ENCODE measurements around the gene CALML5. TPM values are rescaled to one million over a fixed set of nuclear protein-coding genes. Genes with fewer than 3 reads are reported as not detected.

Gene CALML5
- total and polyA plus RNA-seq, 2 of the 4 experiments (the other 2 are of a cell fraction) = not detected

DNA sequence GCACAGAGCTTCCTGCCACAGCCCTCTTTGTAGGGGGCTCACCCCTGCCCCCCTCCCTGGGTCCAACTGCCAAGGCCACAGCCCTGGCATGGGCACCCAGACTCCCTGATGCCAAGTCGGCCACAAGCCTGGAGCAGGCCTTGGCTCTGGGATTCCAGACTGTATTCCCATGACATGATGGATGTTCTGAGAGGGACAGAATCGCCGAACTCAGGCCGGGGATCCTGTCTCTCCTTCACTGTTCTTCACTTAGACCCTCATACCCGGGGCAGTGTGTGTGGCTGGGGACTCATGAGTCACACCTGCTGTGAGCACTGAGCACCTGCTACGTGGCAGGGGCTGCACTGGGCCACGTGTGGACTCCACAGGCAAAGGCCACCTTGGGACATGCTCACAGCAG lies 7.9 kb downstream of the CALML5 start:
- H2BK20ac ChIP-seq (ENCODE audit: low read depth, low read length) = no peak overlapping the region
- H3K27me3 ChIP-seq (ENCODE audit: control insufficient read depth, insufficient read depth, low read length) = peaks cover 8% of the 10 kb centered on the region; the same call in 1 of the 2 replicates
- no peaks in the 10 kb centered on the region for H3K9me1 ChIP-seq (ENCODE audit: insufficient read depth, low read length)
- no TSS peak for BruUV-seq (replicated peaks)
- H3K14ac ChIP-seq (replicated peaks; ENCODE audit: low read depth, low read length) = no peak overlapping the region; the same call in 1 of the 2 replicates
- dilution Hi-C loops (cut with HindIII; ENCODE audit: low sequenced_read_pairs, unreplicated experiment) = no loop called here
- no peak overlapping the region for H2BK15ac ChIP-seq (ENCODE audit: low read depth, low read length)
- no peak overlapping the region for H2AK9ac ChIP-seq (replicated peaks; ENCODE audit: low read depth, low read length, poor library complexity)
- H3K23ac ChIP-seq (ENCODE audit: low read depth, low read length) = no peak overlapping the region
- no peak overlapping the region for H4K5ac ChIP-seq (ENCODE audit: low read depth, low read length)
- CTCF ChIA-PET = no interaction called here
- no peaks in the 10 kb centered on the region for H4K20me1 ChIP-seq (ENCODE audit: insufficient read depth, low read length)
- H3K4me3 ChIP-seq (ENCODE audit: insufficient read depth, low read depth, low read length) = no peak overlapping the region
- no peaks in the 10 kb centered on the region for H3K36me3 ChIP-seq (ENCODE audit: control insufficient read depth, insufficient read depth, low read length)
- no peak overlapping the region for H2AK5ac ChIP-seq (ENCODE audit: low read depth, low read length)
- no peak for DNase-seq
- no CpG with 5 or more reads among the region's 7 CpGs for WGBS, 2 experiments (ENCODE audit: extremely low coverage in 2 of 2, insufficient read length in 1 of 2)
- intact Hi-C loops (cut with micrococcal nuclease) = no loop called here
- H3K4me1 ChIP-seq (ENCODE audit: control insufficient read depth, insufficient read depth, low read length) = no peaks in the 10 kb centered on the region
- no peak overlapping the region for H3K4me2 ChIP-seq (ENCODE audit: low read depth, low read length)
- no peak overlapping the region for H3K18ac ChIP-seq (ENCODE audit: low read depth, low read length)
- no peak overlapping the region for H2BK5ac ChIP-seq (ENCODE audit: low read depth, low read length, poor library complexity, severe bottlenecking)
- no peak overlapping the region for H4K91ac ChIP-seq (ENCODE audit: insufficient read depth, low read depth, low read length)
- H4K8ac ChIP-seq (ENCODE audit: low read depth in 2 of 2, low read length in 2 of 2) = no peak overlapping the region
- POLR2A ChIA-PET (ENCODE audit: unreplicated experiment) = no interaction called here
- H3K79me1 ChIP-seq (ENCODE audit: low read depth in 1 of 2, low read length in 2 of 2) = no peaks in the 10 kb centered on the region
- no peak overlapping the region for H3K9ac ChIP-seq (ENCODE audit: low read depth, low read length)
- H2BK120ac ChIP-seq (ENCODE audit: low read depth, low read length) = no peak overlapping the region
- no peak for ATAC-seq (ENCODE audit: low read depth)
- H3K56ac ChIP-seq (ENCODE audit: extremely low read depth, insufficient read depth, low read length) = no peak overlapping the region
- H3K9me3 ChIP-seq (ENCODE audit: control insufficient read depth, insufficient read depth, low read length) = peaks cover 4% of the 10 kb centered on the region
- in situ Hi-C loops (cut with MboI; ENCODE audit: low sequenced_read_pairs) = no loop called here
- no peak overlapping the region for H2AFZ ChIP-seq (replicated peaks; ENCODE audit: low read length, poor library complexity)
- TF ChIP-seq RCOR1 (IDR thresholded peaks at IDR 0.05; ENCODE audit: insufficient replicate concordance, low read length) (no peak), MXI1 (IDR thresholded peaks at IDR 0.05; ENCODE audit: borderline replicate concordance, low read depth, low read length) (no peak), RFX5 (IDR thresholded peaks at IDR 0.05; ENCODE audit: low read depth, low read length) (no peak), CEBPB (IDR thresholded peaks at IDR 0.05; ENCODE audit: low read depth, low read length) (no peak), NFE2L2 (IDR thresholded peaks at IDR 0.05; ENCODE audit: low read depth, low read length) (no peak), MAZ (IDR thresholded peaks at IDR 0.05; ENCODE audit: borderline replicate concordance, low read depth, low read length) (no peak), MAFK (IDR thresholded peaks at IDR 0.05; ENCODE audit: low read depth, low read length) (no peak)
- no peak overlapping the region for H3K27ac ChIP-seq (ENCODE audit: insufficient read depth, low read length)
- no peak overlapping the region for H3K4ac ChIP-seq (ENCODE audit: low read depth, low read length)

Measured in IMR-90 (cell line).